Measurements from ENCODE around the gene C6orf89.

GRCh38 chr6:36888115-36888643 is 2.4 kb downstream of the C6orf89 start:
- TF ChIP-seq POLR2A (IDR thresholded peaks at IDR 0.05) = no peak
- no peak for TF ChIP-seq CTCF (IDR thresholded peaks at IDR 0.05)

Measured in thyroid gland (tissue), 4 donors.